Measurements from ENCODE around the gene TREH.
"Not testable (repeated sequence)": the region's sequence is repeated elsewhere in the genome, so short reads cannot be mapped to it uniquely, and the experiment has no call there.

Gene TREH, protein sequence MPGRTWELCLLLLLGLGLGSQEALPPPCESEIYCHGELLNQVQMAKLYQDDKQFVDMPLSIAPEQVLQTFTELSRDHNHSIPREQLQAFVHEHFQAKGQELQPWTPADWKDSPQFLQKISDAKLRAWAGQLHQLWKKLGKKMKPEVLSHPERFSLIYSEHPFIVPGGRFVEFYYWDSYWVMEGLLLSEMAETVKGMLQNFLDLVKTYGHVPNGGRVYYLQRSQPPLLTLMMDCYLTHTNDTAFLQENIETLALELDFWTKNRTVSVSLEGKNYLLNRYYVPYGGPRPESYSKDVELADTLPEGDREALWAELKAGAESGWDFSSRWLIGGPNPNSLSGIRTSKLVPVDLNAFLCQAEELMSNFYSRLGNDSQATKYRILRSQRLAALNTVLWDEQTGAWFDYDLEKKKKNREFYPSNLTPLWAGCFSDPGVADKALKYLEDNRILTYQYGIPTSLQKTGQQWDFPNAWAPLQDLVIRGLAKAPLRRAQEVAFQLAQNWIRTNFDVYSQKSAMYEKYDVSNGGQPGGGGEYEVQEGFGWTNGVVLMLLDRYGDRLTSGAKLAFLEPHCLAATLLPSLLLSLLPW

GRCh38 chr11:118679483-118679882, at the start of gene TREH:
TREH (minus strand) TSS chr11:118679650; CDS start chr11:118679627, 23 bp downstream.
- DNase-seq (ENCODE audit: extremely low read depth, low read depth), result no peak
- no peak for TF ChIP-seq CTCF (IDR thresholded peaks at IDR 0.05; ENCODE audit: low read depth, low read length)

GRCh38 chr11:118728112-118728511, 48.7 kb upstream of the TREH start:
- DNase-seq (ENCODE audit: extremely low read depth, low read depth), result not testable (repeated sequence)

- DNase-seq (ENCODE audit: extremely low read depth, low read depth), result not testable (repeated sequence)
Measured at GRCh38 chr11:118727721-118728066, 48.2 kb upstream of the TREH start.

DNA sequence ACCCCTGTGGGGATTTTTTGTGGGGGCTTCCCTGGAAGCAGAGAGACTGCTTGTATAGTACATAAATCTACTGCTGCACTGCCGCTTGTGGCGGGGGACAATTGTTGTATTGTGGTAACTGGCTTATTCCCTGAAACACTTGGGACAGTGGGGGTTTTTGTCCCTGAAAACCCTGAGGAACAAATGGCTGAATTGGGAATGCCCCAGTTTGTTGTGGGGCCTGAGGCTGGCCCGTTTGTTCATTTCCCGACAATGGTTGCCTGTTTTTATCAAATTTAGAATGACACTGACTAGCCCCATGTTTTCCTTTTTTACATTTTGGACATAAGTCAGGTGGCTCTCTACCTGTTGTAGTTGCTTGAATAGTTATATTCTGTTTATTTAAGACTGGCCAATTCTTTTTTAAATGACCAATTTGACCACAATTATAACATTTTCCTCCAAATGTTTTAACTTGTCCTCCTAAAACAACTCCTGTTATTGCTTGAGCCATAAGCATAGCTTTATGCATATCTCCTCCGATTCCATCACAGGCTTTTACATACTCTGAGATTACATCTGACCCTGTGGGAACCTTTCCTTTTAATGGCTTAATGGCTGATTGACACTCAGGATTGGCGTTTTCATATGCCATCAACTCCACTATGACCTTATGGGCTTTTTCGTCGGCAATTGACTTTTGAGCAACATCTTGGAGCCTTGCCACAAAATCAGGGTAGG, 47.7 kb upstream of the TREH start:
- not testable (repeated sequence) for DNase-seq (ENCODE audit: extremely low read depth, low read depth)

DNA sequence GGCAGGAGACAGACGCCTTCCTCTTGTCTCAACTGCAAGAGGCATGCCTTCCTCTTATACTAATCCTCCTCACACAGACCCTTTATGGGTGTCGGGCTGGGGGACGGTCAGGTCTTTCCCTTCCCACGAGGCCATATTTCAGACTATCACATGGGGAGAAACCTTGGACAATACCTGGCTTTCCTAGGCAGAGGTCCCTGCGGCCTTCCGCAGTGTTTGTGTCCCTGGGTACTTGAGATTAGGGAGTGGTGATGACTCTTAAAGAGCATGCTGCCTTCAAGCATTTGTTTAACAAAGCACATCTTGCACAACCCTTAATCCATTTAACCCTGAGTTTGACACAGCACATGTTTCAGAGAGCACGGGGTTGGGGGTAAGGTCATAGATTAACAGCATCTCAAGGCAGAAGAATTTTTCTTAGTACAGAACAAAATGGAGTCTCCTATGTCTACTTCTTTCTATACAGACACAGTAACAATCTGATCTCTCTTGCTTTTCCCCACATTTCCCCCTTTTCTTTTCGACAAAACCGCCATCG, 42.1 kb upstream of the TREH start:
- not testable (repeated sequence) for DNase-seq (ENCODE audit: extremely low read depth, low read depth)

GRCh38 chr11:118720740-118721139, 41.3 kb upstream of the TREH start:
- DNase-seq (ENCODE audit: extremely low read depth, low read depth), result not testable (repeated sequence)

DNA sequence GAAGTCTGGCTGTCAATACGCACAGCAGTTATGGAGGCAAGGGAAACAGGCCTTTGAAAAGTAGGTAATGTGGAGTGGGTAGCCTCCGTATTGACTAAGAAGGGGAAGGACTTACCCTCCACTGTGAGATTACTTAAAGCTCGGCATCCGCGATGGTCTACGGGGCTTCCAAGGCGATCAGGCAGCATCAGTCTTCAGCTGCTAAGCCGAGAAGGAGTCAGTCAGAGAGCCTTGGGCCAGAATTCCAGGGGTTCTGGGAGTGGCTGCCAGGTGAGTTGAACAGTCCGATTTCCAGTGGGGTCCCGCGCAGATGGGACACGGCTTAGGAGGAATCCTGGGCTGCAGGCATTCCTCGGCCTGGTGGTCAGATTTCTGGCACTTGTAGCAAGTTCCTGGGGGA, 40.6 kb upstream of the TREH start:
- DNase-seq (ENCODE audit: extremely low read depth, low read depth), result not testable (repeated sequence)

DNA sequence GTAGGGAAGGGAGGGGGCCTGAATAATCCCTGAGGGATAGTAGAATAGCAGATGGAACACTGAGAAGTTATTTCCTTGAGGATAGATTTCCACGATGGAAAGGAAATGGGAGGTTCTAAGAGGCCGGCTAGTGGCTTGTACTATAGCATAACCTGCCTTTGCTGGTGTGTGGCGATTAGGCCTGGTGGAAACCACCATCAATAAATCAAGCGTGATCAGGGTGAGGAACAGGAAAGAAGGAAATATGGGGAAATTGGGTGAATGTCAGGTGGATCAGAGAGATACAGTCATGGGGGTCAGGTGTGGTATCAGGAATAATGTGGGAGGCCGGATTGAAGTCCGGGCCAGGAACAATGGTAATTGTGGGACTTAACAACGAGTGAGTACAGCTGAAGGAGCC, 39.1 kb upstream of the TREH start:
- not testable (repeated sequence) for DNase-seq (ENCODE audit: extremely low read depth, low read depth)

DNA sequence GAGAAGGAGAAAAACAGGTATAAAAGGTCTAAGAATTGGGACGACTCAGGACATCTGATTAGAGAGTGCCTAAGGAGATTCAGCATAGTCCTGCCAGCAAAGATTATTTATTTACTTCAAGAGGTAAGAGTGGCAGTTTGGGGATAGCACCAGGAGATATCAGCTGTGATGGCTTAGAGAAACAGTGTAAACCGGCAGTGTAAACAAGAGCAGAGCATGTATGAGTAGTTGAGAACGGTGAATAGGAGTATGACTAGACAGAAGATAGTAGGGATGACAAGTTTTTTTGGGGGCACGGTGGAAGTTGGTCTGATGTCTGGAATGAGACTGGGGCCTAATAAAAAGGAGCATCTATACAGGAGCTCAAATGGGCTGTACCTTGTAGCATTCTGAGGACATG, 38.3 kb upstream of the TREH start:
- not testable (repeated sequence) for DNase-seq (ENCODE audit: extremely low read depth, low read depth)

GRCh38 chr11:118717221-118717620, 37.8 kb upstream of the TREH start:
- DNase-seq (ENCODE audit: extremely low read depth, low read depth), result not testable (repeated sequence)

- DNase-seq (ENCODE audit: extremely low read depth, low read depth), result no peak
- no peak for TF ChIP-seq CTCF (IDR thresholded peaks at IDR 0.05; ENCODE audit: low read depth, low read length)
Measured at GRCh38 chr11:118715837-118716260, 36.4 kb upstream of the TREH start.

DNA sequence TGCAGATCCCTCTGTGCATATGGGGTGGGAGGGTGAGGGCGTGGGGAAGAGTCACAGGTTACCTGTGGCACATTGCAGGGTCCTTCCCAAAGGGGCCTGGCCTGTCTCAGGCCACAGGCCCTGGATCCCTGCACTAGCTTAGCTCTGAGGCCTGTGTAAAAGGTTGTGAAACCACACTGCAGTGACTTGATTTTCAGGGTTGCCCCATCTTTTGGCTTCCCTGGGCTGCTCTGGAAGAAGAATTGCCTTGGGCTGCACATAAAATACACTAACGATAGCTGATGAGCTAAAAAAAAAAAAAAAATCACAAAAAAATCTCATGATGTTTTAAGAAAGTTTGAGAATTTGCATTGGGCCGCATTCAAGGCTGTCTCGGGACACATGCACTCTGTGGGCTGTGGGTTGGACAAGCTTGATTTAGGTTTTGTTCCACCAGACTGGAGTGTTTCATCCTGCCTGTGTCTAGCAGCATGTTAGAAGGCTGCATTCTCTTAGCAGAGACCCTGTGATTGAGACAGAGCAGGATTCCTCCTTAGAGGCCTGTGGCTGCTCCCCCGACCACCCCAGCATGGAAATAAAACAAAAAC, 35.9 kb upstream of the TREH start:
- DNase-seq (ENCODE audit: extremely low read depth, low read depth), result no peak

More for the DNA sequence above, 35.9 kb upstream of the TREH start:
- no peak for TF ChIP-seq CTCF (IDR thresholded peaks at IDR 0.05; ENCODE audit: low read depth, low read length)

Data from AG09319 (cell line).